Neural cell (in vitro differentiated cells): ENCODE measurements around the gene LSMEM2. TPM values are rescaled to one million over a fixed set of nuclear protein-coding genes. Genes with fewer than 3 reads are reported as not detected.

Source experiments
- H2AFZ ChIP-seq: fragments of 200-600, 300-800 bp; sonication (generic), shearing (Covaris generic); 2 replicates; pipeline ENCODE4 v1.6.0; 2014; ENCODE audit warnings: low read depth, mild to moderate bottlenecking, antibody characterized with exemption, low read length, moderate library complexity
- H3F3A ChIP-seq: fragments of 200-600 bp; shearing (Covaris generic); 2 replicates; pipeline ENCODE4 v1.6.1; 2016; ENCODE audit warnings: mild to moderate bottlenecking, moderate library complexity, mixed read lengths, antibody characterized with exemption, low read length; ENCODE audit not compliant: insufficient read depth, poor library complexity, severe bottlenecking
- H3K27ac ChIP-seq: fragments of 200-600, 300-800 bp; sonication (generic), shearing (Covaris generic); 2 replicates; pipeline ENCODE4 v1.5.1; 2014; ENCODE audit warnings: mild to moderate bottlenecking, low read length, moderate library complexity
- H3K27me3 ChIP-seq: fragments of 300-800, 200-600 bp; sonication (generic), shearing (Covaris generic); 2 replicates; pipeline ENCODE4 v1.6.0; 2014; ENCODE audit warnings: mild to moderate bottlenecking, low read depth, low read length, moderate library complexity; ENCODE audit not compliant: insufficient read depth
- H3K36me3 ChIP-seq: fragments of 300-800, 200-600 bp; sonication (generic), shearing (Covaris generic); 2 replicates; pipeline ENCODE4 v1.5.1; 2014; ENCODE audit warnings: mild to moderate bottlenecking, antibody characterized with exemption, low read length, moderate library complexity; ENCODE audit not compliant: insufficient read depth
- H3K4me2 ChIP-seq: fragments of 300-800, 200-600 bp; sonication (generic), shearing (Covaris generic); 2 replicates; pipeline ENCODE4 v1.6.0; 2014; ENCODE audit warnings: mild to moderate bottlenecking, low read length
- H3K4me3 ChIP-seq: fragments of 300-800, 200-600 bp; sonication (generic), shearing (Covaris generic); 2 replicates; pipeline ENCODE4 v1.5.1; 2014; ENCODE audit warnings: mild to moderate bottlenecking, low read length, moderate library complexity
- H3K79me2 ChIP-seq: fragments of 200-600 bp; shearing (Covaris generic); replicated peaks from 2 replicates; pipeline ENCODE4 v1.6.0; 2014; ENCODE audit warnings: mild to moderate bottlenecking, low read length, moderate library complexity; ENCODE audit not compliant: insufficient read depth
- H3K9ac ChIP-seq: fragments of 300-800, 200-600 bp; sonication (generic), shearing (Covaris generic); 2 replicates; pipeline ENCODE4 v1.6.1; 2016; ENCODE audit warnings: mild to moderate bottlenecking, low read length, mixed read lengths
- H3K9me2 ChIP-seq: fragments of 200-600 bp; shearing (Covaris generic); 2 replicates; pipeline ENCODE4 v1.6.1; 2016; ENCODE audit warnings: mild to moderate bottlenecking, low read length, mixed read lengths; ENCODE audit not compliant: insufficient read depth
- H3K9me3 ChIP-seq: fragments of 200-600, 300-800 bp; sonication (generic), shearing (Covaris generic); 2 replicates; pipeline ENCODE4 v1.6.1; 2016; ENCODE audit warnings: mild to moderate bottlenecking, mixed run types, low read length, moderate library complexity, mixed read lengths
- H4K20me1 ChIP-seq: fragments of 200-600 bp; shearing (Covaris generic); 2 replicates; pipeline ENCODE4 v1.6.1; 2016; ENCODE audit warnings: mild to moderate bottlenecking, mixed run types; ENCODE audit not compliant: insufficient read depth
- EP300 ChIP-seq: fragments of 450-650 bp; conservative IDR thresholded peaks from 2 replicates; pipeline ENCODE4 v1.6.1; 2014; ENCODE audit warnings: antibody characterized with exemption, mild to moderate bottlenecking, moderate library complexity; ENCODE audit not compliant: poor library complexity, severe bottlenecking
- EZH2 ChIP-seq: fragments of 200-600, 300-800 bp; shearing (Covaris generic), sonication (generic); IDR thresholded peaks from 2 replicates; pipeline ENCODE4 v1.6.1; 2014; ENCODE audit warnings: antibody characterized with exemption, low read length, borderline replicate concordance, mild to moderate bottlenecking; ENCODE audit not compliant: insufficient read depth, poor library complexity, severe bottlenecking
- MXI1 ChIP-seq: fragments of 450-650 bp; conservative IDR thresholded peaks from 2 replicates; pipeline ENCODE4 v1.6.1; 2014; ENCODE audit warnings: antibody characterized with exemption, mild to moderate bottlenecking; ENCODE audit not compliant: poor library complexity, severe bottlenecking
- POLR2AphosphoS5 ChIP-seq: IDR thresholded peaks from 2 replicates; pipeline ENCODE4 v1.6.1; 2012
- RAD21 ChIP-seq: fragments of 450-650 bp; conservative IDR thresholded peaks from 2 replicates; pipeline ENCODE4 v1.6.1; 2014; ENCODE audit warnings: antibody characterized with exemption, mild to moderate bottlenecking, moderate library complexity
- SMC3 ChIP-seq: fragments of 450-650 bp; conservative IDR thresholded peaks from 2 replicates; pipeline ENCODE4 v1.6.1; 2014; ENCODE audit warnings: antibody characterized with exemption, mild to moderate bottlenecking, moderate library complexity; ENCODE audit not compliant: poor library complexity
- TAF1 ChIP-seq: IDR thresholded peaks from 2 replicates; pipeline ENCODE4 v1.6.1; 2012; ENCODE audit warnings: low read depth
- polyA plus RNA-seq: library from polyadenylated mRNA; depleted of rRNA; stranded (reverse); fragments of >200 nt; gene quantifications from 2 replicates; pipeline ENCODE4 v1.2.3, GENCODE V29; 2014
- TF ChIP-seq, protein P1 (sequence below): fragments of 450-650 bp; IDR thresholded peaks from 2 replicates; pipeline ENCODE4 v1.5.1; 2014; ENCODE audit warnings: antibody characterized with exemption, mild to moderate bottlenecking, moderate library complexity; ENCODE audit not compliant: poor library complexity, severe bottlenecking
- TF ChIP-seq, protein P2 (sequence below): IDR thresholded peaks from 2 replicates; pipeline ENCODE4 v1.6.1; 2012; ENCODE audit warnings: borderline replicate concordance

The LSMEM2 gene
- polyA plus RNA-seq, 1 donor from 2014 or later = not detected

DNA sequence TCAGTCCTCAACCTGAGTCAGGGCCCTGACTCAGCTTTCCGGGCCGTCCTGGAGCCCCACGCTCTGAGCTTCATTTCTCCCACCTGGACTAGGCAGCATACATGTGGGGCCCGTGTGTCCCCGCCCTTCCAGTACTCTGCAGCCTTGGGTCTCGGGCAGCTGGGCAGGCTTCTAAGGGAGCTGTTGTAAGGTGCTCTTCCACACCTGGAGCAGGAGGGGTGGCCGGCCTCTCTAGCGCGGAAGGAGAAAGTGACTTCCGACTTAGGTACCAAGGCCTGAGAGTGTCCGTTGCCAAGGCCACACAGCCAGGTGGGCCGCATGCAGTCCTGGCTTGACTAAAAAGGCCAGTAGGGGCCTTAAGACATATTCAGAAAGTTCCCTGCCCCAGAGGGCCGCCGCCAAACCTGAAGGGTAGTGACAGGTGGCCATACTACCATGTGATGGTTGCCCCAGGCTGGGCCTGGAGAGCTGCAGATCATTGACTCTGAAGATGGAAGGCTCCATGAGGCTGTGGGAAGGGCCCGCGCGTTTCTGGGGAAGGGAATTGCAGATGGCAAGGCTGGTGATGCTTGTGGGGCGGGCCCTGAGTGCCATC is 19.4 kb upstream of the LSMEM2 start:
- Histone ChIP-seq H3K27ac (peak overlapping the region; percentile 90), H4K20me1 (no peaks in the 10 kb centered on the region), H3K9me3 (no peaks in the 10 kb centered on the region), H3K36me3 (peaks cover 5% of the 10 kb centered on the region), H2AFZ (no peak overlapping the region), H3K9ac (peak overlapping the region; percentile 95), H3K4me3 (peak overlapping the region; percentile 69), H3K27me3 (no peaks in the 10 kb centered on the region), H3K4me2 (no peak overlapping the region), H3F3A (peaks cover 5% of the 10 kb centered on the region), H3K79me2 (no peaks in the 10 kb centered on the region), H3K9me2 (no peaks in the 10 kb centered on the region)
- TF ChIP-seq, protein P1, sequence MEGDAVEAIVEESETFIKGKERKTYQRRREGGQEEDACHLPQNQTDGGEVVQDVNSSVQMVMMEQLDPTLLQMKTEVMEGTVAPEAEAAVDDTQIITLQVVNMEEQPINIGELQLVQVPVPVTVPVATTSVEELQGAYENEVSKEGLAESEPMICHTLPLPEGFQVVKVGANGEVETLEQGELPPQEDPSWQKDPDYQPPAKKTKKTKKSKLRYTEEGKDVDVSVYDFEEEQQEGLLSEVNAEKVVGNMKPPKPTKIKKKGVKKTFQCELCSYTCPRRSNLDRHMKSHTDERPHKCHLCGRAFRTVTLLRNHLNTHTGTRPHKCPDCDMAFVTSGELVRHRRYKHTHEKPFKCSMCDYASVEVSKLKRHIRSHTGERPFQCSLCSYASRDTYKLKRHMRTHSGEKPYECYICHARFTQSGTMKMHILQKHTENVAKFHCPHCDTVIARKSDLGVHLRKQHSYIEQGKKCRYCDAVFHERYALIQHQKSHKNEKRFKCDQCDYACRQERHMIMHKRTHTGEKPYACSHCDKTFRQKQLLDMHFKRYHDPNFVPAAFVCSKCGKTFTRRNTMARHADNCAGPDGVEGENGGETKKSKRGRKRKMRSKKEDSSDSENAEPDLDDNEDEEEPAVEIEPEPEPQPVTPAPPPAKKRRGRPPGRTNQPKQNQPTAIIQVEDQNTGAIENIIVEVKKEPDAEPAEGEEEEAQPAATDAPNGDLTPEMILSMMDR = no peak
- TF ChIP-seq TAF1 = peak; percentile 6

DNA sequence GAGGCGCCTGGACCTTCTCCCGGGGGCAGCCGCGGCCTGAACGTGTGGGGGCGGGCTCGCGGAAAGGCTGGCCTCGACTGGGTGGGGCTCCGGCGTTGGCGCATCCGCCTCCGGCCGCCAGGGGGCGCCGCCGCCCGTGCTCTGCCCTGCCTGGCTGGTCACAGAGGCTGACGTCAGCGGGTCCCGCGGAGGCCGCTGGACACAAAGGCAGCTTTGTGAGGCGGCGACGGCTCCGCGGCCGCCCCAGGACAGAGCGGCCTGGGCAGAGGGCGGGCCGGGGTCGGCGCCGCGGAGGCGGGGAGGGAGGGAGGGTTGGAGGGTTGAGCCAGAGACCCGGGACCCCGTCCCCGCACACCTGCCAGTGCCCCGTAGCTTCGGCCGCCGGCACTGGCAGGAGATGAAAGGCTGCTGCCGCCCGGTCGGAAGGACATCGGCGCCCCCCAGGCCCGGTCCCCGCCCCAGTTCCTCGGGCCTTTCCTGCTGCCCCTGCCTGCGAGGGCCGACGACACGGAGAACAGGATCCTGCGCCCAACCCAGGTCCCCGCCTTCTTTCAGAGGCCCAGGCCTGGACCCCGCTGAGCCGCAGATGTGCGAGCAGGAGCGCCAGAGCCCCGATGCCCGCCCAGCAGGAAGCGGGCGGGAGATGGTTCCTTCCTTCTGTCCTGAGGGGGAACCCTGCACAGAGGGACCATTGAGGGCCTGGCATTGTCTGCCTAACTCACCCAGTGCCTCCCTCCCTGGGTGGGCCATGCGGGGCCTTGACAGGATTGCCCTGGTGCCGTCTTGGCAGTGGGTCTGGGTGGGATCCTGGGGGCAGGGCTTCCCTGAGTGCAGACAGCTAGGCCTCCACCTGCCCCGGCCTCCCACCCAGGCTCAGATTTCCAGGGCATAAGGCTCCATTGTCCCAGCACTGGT is 18.6 kb upstream of the LSMEM2 start:
- H3K79me2 ChIP-seq = no peaks in the 10 kb centered on the region
- H2AFZ ChIP-seq = peak overlapping the region; percentile 33
- TF ChIP-seq MXI1 (peak; percentile 52), EZH2 (no peak), POLR2AphosphoS5 (peak; percentile 64), SMC3 (peak; percentile 78), RAD21 (peak; percentile 71), EP300 (peak; percentile 55), TAF1 (no peak)
- TF ChIP-seq, protein P1 = peak; percentile 98
- TF ChIP-seq, protein P2, sequence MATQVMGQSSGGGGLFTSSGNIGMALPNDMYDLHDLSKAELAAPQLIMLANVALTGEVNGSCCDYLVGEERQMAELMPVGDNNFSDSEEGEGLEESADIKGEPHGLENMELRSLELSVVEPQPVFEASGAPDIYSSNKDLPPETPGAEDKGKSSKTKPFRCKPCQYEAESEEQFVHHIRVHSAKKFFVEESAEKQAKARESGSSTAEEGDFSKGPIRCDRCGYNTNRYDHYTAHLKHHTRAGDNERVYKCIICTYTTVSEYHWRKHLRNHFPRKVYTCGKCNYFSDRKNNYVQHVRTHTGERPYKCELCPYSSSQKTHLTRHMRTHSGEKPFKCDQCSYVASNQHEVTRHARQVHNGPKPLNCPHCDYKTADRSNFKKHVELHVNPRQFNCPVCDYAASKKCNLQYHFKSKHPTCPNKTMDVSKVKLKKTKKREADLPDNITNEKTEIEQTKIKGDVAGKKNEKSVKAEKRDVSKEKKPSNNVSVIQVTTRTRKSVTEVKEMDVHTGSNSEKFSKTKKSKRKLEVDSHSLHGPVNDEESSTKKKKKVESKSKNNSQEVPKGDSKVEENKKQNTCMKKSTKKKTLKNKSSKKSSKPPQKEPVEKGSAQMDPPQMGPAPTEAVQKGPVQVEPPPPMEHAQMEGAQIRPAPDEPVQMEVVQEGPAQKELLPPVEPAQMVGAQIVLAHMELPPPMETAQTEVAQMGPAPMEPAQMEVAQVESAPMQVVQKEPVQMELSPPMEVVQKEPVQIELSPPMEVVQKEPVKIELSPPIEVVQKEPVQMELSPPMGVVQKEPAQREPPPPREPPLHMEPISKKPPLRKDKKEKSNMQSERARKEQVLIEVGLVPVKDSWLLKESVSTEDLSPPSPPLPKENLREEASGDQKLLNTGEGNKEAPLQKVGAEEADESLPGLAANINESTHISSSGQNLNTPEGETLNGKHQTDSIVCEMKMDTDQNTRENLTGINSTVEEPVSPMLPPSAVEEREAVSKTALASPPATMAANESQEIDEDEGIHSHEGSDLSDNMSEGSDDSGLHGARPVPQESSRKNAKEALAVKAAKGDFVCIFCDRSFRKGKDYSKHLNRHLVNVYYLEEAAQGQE = peak; percentile 42
- H3K9me2 ChIP-seq = no peaks in the 10 kb centered on the region
- no peaks in the 10 kb centered on the region for H3K9me3 ChIP-seq
- peaks cover 5% of the 10 kb centered on the region for H3F3A ChIP-seq
- peak overlapping the region; percentile 69 for H3K4me3 ChIP-seq
- peaks cover 5% of the 10 kb centered on the region for H3K36me3 ChIP-seq
- peak overlapping the region; percentile 90 for H3K27ac ChIP-seq
- H3K27me3 ChIP-seq = no peaks in the 10 kb centered on the region
- peak overlapping the region; percentile 95 for H3K9ac ChIP-seq
- no peaks in the 10 kb centered on the region for H4K20me1 ChIP-seq
- H3K4me2 ChIP-seq = peak overlapping the region; percentile 59
